ENCODE measurements around the gene ELFN1.
"Not testable (repeated sequence)": the region's sequence is repeated elsewhere in the genome, so short reads cannot be mapped to it uniquely, and the experiment has no call there.

Gene ELFN1

DNA sequence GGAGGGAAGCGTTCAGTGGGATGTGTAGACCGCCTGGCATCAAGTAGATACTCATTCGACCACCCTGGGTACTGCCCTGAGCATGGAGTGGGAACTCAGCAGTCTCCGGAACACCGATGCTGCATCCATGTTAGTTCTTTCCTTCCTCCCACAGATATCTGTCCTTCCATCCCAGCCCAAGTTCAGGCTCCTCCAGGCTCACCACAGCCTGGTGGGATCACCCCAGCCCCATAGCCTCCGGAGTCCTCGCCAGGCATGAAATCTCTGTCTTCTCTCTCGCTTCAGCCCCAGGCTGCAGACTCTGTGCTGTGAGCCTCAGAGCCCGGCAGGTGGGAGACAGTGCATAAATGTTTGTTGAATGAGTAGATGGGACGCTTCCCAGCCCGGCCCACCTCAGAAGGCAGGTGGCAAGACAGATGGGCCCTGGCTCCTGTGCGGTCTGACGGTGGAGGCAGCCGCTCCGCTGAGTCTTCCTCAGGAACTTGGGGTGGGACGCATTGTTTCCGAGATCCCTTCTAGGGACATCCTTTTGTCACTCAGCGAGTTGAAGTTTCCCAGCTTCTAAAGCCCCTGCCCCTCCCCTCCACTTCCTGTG is 42.9 kb downstream of the ELFN1 start:
- DNase-seq, result no peak

DNA sequence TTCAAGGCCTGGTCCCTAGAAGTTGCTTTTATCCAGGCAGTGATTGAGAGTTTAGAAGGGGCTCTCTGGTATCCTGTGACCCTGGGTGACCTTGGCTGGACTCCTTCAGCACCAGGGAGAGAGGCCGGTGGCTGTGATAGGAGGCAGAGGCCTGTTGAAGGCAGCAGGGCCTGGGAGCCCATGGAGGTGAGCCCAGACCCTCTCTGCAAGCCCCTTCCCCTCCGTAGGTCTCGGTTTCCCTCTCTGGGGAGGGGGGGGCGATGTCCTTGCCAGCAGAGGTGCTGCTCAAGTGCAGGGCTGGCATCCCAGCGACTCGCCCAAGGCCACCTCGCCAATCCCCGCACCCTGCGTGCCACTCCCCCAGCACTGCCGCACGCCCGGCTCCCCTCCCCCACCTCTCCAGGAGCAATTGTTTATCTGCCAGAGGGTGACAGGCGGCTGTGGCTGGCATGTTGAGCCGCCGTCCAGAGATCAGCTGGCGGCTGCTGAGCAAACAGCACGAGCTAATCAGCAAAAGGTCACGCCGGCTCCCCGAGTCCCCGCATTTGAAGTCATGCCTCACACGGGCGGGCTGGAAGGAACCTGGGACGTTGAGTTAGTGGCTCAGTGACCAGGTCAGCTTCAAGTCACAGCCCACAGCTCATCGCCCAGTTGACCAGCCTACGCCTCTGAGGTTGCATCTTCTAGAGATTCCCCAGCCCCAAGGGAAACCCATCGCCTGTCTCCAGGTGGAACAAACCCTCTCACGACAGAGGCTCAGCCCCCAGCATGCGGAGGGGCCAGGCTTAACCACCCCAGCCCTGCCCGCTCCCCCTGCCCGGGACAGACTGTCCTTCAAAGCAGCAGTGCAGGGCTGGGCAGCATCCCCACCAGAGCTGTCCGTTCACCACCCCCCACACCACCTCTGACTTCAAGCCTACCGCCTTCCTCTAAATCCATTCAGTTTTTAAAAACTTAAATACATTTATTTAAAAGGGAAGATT is 43.7 kb downstream of the ELFN1 start:
- DNase-seq, result no peak

DNA sequence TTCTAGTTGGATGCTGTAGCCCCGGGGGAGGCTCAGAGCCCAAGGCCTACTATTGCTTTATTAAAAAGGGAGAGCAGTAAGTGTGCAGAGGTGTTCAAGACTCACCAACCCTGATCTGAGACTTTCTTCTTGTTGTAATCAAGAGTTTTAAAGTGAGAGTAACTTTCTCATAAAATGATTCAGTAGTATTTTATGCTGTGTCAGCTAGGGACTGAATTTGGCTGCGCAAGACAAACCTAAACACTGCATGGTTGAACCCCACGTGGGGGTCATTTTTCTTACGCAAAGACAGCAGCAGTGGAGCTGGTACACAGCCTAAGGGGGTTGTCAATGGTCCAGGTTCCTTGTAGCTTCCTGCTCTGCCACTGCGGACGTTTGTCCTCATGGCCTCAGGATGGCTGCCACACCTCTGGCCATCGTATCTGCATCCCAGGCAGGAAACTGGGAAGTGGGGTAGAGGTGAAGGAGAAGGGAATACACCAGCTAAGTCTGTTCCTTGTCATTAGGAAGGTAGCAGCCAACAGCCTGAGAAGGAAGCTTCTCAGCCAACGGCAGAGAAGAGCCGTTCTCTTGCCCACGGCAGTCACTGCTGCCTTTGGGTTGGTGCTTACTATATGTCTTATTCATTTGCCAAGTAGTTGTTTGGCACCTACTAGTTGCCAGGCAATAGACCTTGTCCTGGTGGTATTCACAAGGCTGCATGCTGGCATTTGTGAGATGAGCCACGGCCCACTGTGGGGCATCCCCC is 44.7 kb downstream of the ELFN1 start:
- DNase-seq, result no peak

DNA sequence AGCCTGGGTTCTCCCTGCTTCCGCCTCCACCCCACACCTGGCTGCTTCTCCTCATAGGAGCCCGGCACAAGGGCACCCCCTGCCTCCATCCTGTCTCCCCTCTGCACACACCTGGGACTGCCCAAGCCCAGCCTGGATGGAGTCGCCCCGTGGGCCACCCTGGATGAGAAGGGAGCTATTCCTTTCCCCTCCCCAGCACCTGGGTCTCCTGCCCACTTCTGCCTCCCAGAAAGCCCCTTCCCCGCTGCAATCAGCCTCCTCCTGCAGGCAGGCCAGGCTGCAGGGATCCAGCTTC is 45.2 kb downstream of the ELFN1 start:
- DNase-seq, result no peak

DNA sequence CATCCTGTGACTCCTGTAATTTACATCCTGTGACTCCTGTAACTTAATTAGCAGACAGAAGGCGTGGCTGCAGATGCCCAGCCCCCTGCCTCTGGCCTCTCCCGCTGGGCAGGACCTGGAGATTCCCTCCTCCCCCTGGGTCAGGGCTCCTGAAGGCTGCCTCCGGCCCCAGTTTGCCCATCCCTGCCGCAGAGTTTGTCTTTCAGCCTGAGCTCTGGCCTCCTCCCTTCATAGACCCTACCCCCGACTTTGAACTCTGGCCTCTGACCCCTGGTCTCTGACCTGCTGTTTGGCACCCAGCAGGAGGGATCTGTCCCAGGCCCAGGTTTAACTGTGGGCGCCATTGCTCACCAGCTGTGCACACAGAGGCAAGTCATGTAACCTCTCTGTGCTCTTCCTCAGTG is 45.6 kb downstream of the ELFN1 start:
- no peak for DNase-seq

DNA sequence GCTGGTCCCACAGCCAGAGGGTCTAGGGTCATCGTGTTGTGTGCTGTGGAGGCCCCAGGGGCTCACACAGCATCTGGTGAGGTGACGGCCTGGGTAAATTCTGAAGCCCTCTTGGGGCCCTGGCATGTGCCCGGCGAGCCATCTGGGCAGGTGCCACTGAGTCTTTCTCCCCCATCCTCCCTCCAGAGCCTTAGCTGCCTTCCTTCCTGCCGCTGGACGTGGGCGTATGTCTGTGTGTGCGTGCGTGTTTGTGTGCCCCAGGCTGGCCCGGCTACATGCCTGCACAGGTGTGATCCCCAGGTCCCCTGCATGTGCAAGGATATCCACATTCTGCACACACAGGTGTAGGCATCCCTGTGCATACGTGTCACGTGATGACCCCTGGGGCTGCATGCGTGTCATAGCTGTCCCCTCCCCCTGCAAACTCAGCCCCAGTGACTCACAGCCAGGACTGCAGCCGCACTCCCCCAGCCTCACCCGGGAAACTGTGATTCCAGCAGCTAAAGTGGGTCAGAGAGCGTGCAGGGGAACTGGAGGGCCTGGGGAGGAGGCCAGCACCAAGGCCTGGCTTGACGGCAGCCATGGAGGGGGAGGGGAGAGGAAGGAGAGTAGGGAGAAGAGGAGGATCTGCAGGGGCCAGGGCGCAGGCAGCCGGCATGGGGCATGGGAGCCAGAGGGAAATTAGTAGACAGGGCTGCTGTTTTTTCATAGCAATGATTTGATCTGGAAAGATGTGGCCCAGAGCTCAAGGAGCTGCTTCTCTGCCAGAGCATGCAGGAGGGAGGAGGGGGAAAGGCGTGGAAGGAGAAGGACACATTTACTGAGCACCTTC is 46.4 kb downstream of the ELFN1 start:
- peak; percentile 63 for DNase-seq

DNA sequence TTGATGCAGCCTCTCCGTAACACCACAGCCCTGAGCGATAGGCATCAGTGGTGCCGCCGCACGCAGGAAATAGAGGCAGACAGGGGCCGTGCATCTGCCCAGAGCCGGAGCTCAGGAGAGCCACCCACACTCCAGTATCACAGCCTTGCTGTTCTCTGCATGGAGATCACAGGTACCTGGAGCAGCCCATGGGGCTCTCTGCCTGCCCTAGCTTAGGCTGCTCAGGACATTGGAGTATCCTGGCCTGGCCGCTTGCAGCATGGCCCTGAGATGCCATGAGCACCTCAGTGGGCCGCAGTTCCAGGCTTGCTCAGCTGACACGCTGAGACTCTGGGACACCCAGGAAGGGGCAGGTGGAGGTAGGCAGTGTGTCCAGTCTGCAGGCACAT is 47.0 kb downstream of the ELFN1 start:
- DNase-seq, result no peak

DNA sequence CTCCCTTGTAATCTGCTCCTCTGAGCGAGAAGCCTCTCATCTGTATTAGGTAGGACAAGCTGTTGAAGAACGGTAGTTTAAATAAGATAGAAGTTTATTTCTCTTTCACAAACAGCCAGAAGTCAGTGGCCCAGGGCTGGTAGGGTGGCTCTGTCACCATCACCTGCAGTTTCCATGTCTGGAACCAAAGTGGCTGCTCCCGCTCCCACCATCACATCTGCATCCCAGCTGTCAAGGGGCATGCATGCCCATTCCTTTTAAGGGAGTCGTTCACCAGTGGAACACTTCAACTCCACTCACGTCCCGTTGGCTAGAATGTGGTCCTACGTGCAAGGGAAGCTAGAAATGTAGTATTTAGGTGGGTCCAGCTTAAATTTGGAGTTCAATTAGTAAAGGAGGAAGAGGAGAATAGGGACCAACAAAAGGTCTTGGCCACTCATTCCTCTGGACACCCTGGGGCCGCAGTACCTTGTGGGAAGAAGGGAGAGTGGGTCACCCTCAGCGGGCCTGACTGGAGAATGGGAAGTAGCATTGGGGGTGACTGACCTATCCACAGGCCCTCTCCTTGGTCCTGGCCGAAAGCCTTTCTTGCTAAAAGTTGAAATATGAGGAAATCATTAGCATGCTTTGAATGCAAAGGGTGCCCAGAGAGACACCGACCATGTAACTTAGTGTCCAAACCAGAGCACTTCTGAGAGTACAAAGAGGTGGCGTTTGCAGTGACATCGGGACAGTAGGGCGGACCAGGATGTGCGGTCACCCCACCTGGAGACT is 48.0 kb downstream of the ELFN1 start:
- DNase-seq, result no peak

DNA sequence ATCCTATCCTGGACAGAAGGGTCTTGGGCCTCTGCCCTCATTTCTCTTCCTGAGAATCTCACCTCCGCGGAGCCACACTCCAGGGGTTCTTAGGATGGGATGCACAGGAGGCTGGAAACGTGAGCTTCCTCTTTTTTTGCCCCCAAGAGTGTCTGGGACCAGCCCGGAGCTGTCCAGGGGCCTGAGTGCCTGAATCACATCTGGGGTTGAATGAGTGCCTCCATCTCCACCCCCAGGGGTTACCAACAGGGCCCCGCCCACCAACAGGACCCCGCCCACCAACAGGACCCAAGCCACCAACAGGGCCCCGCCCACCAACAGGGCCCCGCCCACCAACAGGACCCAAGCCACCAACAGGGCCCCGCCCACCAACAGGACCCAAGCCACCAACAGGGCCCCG is 48.8 kb downstream of the ELFN1 start:
- not testable (repeated sequence) for DNase-seq

DNA sequence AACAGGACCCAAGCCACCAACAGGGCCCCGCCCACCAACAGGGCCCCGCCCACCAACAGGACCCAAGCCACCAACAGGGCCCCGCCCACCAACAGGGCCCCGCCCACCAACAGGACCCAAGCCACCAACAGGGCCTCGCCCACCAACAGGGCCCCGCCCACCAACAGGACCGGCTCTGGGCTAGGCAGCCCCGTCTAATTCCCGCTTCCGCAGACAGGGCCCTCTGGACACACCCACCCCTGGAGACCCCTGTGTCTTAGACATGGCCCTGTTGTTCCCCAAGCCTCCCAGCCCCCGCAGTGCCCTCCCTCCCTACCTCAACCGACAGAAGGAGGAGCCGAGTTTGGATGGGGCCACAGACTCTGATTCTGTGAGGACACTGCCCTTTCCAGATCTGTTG is 49.2 kb downstream of the ELFN1 start:
- not testable (repeated sequence) for DNase-seq

DNA sequence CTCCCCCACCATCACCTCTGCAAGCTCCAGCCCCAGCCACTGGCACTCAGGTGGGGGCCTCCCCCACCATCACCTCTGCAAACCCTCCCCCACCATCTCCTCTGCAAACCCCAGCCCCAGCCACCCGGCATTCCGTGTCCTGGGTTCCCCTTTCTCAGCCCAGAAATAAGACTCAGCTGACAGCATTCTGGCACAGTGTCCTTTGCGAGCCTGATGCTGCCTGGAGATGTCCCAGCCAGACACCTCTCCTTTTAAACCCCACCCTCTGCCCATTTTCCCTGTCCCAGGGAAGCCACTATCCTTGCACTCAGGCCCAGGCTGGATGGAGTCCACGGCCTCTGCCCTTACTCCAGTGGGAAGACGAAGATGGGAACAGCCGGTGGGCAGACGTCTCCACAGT is 49.8 kb downstream of the ELFN1 start:
- DNase-seq, result no peak

DNA sequence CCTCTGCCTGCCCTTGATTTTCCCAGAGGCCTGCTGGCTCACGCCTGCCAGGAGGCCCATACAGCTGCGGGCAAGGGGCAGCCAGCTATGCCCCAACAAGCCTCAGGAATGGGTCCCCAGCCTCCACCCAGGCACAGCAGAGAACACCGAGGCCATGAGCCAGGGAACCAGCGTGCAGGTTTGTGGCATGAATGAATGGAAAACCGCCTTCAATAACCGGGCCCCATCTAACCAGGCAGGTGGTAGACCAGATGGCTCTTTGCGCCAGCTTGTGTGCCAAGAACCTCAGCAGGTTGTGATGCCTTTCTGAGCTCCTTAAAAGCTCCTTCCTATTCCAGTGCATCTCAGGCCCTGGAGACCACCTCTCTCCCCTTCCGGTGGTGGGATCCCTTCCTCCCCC is 50.2 kb downstream of the ELFN1 start:
- DNase-seq, result no peak

DNA sequence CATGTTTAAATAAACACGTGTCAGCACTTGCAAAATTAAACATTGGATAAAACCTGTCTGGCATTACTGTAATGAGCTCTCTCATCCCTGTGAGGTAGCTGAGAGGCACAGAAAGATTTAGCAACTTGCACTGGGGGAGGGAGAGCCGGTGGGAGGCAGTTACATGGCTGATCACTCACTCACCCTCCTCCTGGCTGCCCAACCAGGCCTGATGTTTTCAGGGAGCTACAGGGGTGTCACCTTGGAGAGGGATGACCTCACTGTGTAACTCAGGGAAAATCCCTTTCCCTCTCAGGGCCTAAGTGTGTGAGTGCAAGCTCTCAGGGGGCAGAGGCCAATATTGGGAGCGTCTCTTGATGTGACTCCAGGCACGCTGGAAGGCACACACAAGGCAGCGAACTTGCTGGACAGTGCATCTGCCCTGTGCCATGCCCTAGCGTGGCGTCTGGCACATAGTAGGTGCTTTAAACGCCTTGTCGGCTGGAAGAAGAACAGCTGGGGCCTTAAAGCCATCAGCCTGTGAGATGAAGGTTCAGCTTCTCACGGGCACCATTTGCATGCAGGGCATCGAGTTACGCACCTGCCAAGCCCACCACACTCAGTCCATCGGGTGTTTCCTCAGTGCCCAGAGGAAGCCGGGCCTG is 51.1 kb downstream of the ELFN1 start:
- peak; percentile 20 for DNase-seq

DNA sequence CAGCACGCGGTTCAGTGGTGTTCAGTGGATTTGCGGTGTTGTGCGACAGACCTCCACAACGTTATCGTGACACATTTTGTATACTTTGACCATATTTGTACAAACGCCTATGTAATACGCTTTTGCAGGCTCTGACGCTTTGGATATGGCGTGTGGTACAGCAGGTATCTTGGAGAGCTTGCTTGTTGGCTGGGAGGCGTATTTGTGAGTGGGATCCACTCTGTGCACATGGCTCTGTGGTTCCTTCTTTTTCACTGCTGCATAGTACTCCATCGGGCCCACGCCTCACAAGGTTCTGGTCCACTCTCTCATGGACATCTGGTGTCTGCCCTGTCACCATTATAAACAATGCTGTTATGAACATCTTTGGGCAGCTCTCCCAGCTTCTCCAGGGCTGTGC is 53.2 kb downstream of the ELFN1 start:
- no peak for DNase-seq

DNA sequence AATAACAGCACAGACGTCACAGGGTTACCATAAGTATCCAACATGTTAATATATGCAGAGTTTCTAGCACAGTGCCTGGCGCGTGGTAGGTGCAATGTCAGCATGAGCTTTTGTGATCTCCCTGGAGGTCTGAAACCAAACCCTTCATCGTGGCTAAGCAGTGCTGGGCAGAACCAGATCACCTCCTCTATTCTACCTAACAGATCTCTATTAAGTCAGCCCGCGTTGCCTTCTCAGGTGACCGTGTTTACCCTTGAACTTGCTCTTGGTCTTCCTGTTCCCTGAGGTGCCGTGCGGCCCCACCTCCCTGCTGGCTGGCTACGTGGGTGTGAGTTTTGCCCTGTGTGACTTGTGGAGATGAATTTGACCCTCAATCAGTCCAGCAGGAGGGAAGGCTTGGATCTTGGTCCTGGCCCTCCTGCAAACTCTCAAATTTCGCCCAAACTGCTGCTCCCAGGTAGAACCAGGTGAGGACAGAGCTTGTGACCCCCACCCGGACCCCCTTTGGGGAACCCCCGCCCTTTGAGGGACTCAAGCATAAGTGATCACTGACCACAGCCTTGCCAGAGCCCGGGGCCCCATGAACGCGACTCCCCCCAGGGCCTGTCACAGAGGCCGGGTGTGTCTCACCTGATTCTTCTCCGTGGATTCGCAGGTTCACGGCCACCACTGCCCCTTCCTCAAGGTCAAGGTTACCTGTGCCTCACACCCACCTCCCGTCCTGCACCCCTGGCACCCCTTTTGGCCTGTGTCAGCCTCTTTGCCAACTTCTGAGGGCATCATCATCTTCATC is 54.2 kb downstream of the ELFN1 start:
- no peak for DNase-seq

DNA sequence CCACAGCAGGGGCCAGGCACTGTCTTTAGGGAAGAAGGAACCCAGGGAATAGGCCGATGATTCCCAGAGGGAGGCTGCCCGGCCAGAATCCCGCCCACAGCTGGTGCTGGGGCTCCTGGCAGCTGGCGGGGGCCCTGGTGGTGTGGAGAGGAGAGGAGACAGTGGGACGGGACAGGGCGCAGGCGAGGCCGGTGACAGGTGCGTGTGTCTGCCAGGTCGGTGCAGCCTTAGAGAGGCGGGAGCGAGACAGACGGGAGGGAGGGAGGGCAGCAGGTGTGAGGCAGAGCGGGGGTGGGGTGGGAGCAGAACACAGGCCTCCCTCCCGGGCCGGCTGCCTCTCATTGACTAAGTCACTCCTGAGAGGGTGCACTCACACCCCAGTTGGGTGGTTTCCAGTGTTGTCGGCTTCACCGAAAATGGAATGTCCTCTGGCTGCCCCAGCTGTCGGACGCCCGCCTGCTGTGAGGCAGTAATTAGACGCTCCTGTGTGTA is 55.2 kb downstream of the ELFN1 start:
- peak; percentile 52 for DNase-seq

DNA sequence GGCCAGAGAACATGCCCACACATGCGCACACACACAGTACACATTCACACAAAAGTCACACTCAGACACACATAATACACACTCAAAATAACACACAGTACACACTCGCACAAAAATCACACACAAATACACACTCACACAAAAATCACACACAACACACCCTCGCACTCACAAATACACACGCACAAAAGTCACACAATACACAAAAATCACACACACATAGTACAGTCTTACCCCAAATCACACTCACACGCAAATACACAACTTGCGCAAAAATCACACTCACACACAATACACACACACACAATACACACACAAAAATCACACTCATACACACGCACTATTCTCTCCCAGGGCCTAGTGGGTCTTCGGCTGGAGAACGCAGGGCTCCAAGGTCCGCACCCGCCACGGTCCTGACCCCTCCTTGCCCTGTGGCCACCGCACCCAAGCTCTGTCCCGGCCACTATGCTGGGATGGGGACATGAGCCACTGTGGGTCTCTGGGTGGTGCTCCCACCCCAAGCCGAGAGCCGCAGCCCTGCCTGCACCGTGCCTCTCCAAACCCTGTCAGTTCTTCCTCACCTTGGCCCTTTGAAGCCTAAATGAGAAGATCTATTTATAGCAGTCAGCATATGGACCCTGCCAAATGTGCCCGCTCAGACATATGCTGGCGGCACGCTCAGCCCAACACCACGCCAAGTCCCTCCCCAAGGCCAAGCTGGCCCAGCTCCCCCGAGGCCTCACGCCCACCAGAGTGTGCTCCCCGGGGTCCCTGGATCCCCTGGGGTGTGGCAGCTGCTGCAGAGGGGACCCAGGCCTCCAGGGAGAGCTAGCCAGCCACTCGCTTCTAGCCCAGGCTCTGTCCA is 55.9 kb downstream of the ELFN1 start:
- DNase-seq, result no peak

DNA sequence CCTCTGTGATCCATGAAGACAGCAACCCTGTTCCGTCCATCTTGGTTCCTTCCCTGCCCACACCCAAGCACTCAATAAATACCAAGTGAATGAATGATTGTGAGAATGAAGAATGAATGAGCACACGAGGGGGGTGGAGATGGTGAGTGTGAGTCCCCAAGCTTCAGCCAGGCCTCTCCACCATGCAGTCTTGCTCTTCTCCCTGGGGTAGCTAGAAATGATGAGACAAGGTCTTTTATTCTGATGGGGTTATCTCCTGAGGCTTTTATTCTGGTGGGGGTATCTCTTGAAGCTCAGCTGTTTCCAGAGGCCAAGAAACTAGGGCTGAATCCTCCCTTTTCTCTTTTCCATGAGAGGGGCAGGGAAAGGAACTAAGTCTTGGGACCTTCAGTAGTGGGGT is 57.0 kb downstream of the ELFN1 start:
- DNase-seq, result no peak

Data from fibroblast of skin of abdomen (primary cell).